Islet precursor cell (in vitro differentiated cells): Measurements from ENCODE around the gene CPN2.

Experiments
- DNase-seq: peaks from one replicate; pipeline ENCODE4 v3.0.0-alpha.2; 2018

Gene CPN2, protein sequence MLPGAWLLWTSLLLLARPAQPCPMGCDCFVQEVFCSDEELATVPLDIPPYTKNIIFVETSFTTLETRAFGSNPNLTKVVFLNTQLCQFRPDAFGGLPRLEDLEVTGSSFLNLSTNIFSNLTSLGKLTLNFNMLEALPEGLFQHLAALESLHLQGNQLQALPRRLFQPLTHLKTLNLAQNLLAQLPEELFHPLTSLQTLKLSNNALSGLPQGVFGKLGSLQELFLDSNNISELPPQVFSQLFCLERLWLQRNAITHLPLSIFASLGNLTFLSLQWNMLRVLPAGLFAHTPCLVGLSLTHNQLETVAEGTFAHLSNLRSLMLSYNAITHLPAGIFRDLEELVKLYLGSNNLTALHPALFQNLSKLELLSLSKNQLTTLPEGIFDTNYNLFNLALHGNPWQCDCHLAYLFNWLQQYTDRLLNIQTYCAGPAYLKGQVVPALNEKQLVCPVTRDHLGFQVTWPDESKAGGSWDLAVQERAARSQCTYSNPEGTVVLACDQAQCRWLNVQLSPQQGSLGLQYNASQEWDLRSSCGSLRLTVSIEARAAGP

DNA sequence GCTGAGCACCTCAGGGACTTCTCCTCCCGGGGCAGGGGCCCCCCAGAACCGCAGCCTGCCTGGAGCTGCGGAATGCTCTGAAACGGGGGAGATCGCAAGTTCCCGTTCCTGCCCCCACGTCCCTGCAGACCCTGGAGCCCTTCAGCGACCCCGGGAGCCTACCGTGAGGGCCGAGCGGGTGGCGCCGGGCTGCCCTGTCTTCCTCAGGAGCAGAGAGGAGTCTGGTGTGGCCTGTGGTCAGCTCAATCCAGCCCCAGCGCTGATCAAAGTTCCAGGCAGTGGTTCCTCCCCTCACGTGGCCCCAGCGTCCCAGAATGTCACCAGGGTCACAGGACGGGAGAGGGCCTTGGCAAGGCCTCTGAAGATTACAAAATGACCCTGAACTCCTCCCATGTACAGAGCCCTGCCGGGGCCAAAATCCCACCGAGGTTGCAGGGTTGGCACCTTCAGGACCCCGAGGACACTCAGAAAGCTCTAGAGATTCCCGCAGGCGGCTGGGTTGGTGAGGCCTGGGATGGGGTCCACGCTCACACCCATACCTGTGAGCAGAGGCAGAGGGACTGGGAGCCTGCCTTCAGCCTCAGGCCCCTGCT, at the start of gene CPN2:
TSS of gene CPN2 (minus strand) at position 249 of the 593 bp plus-strand sequence. CDS start 8,626 bp downstream, outside the sequence.
- DNase-seq = no peak

DNA sequence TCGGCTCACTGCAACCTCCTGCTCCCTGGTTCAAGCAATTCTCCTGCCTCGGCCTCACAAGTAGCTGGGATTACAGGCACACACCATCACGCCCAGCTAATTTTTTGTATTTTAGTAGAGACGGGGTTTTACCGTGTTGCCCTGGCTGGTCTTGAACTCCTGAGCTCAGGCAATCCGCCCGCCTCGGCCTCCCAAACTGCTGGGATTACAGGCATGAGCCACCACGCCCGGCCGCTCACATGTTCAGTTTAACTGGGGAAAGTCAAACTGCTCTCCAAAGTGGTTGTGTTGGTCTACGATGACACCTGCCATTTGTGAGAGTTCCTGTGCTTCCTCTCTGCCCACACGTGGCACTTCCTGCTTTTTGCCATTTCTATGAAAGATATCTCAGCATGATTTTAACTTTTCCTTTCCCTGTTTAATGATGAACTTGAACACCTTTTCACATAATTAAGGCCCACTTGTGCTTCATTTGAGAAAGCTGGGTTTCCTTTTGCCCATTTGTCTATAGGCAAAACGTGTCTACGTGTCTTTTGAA, 48.8 kb upstream of the CPN2 start:
- DNase-seq = no peak

DNA sequence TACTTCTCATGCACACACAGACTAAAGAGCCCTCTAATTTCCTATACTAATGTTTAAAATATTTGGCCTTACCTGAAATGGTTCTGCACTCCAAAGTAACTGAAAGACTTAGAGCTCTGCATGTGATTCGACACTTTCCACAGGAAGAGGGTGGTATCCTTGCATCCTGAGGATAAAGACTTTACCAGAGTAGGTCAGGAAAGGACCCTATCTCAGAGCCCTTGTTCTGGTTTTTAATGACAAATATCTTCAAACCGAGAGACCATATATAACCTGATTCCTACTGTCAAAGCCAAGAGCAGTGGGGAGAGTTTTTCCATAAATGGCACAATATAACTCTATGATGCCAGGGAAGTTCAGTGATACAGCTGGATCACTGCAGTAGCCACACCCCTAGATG, 48.0 kb upstream of the CPN2 start, which contains the start of gene GP5:
TSS of gene GP5 (minus strand) at position 101 of the 400 bp plus-strand sequence. CDS start 984 bp downstream, outside the sequence.
- DNase-seq = no peak

DNA sequence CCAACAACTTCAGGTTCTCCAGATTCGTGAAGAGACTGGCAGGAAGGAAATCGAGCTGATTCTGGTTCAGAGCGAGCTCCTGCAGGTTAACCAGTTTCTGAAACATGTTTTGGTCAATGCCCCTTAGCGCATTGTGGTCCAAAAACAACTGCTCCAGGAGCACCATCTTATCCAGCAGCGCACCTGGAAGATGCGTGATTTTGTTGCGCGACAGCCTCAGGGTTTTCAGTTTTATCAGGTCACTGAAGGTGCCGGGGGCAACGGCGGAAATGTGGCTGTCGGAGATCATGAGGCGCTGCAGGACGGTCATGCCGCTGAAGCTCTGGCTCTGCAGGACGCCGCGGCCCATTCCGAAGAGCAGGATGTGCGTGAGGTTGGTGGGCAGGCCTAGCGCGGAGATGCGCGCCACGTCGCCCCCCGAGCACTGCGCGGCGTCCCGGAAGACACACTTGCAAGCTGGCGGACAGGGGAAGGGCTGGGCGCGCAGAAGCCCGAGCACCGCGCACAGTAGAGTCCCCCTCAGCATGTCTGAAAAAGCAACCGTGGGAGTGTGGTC, 46.7 kb upstream of the CPN2 start:
- DNase-seq = peak; percentile 73

DNA sequence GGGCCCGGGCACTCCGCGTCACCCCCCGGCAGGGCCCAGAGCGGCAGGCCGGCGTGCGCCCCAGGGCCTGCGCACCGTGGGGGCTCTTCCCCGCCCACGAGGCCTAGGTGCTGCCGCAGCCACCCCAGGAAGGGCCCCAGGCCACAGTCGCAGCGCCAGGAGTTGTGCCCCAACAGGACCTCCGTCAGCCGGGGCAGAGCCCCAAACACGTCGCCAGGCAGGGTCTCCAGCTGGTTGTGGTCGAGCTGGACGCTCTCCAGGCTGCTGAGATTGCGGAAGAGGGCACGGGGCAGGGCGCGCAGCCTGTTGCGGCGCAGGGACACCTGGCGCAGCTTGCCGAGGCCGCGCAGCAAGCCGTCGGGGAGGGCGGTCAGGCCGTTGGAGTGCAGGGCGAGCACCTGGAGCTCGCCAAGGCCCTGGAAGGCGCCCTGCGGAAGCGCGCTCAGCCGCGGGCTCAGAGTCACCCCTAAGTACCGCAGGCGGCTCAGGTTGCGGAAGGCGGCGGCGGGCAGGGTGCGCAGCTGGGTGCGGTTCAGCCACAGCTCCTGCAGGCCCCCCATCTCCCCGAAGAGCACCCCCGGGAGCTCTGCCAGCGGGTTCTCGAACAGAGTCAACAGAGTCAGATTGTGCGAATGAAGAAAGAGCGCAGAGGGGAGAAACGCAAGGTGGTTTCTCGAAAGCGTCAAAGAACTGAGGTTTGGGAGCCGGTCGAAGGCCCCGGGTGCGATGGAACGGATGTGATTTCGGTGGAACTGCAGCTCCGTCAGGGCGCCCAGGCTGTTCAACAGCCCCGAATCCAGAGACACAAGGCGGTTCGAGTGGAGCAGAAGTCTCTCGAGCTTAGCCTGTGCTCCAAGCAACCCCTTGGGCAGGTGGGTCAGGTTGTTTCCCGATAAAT, 46.0 kb upstream of the CPN2 start:
- DNase-seq = no peak

DNA sequence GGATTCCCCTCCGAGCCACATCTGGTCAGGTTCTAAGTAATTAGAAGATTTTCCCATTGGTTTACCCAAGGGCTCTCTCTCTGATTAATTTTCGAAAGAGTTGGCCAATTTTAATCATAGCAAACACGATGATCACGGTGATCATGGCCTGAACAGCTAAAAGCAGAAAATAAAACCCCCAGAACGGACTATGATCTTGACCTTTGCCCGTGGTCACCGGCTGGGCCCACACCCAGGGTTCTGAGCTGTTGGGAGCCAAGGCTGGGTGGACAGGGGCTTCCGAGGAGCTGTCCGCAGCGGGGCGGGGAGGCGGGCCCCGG, 45.4 kb upstream of the CPN2 start:
- DNase-seq = no peak

DNA sequence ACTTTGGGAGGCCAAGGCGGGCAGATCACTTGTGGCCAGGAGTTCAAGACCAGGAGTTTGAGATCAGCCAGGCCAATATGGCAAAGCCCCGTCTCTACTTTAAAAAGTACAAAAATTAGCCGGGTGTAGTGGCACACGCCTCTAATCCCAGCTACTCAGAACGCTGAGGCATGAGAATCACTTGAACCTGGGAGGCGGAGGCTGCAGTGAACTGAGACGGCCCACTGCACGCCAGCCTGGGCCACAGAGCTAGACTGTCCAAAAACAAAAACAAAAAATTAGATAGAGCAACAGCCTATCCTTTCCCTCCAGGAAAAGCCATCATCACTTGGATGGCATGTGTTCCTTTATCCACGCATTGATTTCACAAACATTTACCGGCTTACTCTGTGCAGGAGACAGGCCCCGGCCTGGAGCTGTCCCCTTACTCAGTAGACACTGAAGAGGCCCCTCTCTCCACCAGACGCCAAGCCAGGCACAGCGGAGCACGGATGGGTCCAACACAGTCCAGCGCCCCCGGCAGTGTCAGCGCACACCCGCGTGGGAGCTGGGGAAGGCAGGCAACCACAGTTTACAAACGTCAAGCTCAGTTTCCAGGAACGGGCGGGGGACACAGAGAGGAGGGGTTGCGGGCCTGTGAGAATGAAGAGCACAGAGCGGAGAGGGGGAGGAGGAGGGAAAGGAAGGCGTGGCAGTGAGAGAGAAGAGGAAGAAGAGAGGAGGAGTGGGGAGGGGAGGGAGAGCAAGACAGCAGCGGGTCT, 44.8 kb upstream of the CPN2 start:
- peak; percentile 78 for DNase-seq

DNA sequence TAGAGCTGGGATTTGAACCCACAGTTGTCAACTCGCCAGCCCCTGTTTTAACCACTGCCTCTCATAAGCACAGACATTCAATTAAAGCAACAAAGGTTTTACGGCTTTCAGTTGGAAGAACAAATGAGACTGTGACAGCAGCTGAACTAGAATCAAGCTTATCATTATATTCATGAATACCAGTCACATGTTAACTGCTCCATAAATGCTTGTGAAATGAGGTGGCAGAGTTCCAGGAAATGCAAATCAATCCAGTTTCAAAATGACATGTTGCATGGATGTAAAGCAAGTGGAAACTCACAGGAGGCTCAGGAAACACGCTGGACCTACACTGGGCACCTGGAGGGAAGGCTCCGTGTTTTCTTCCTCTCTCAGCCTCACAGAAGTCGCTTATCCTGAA, 44.1 kb upstream of the CPN2 start:
- no peak for DNase-seq

DNA sequence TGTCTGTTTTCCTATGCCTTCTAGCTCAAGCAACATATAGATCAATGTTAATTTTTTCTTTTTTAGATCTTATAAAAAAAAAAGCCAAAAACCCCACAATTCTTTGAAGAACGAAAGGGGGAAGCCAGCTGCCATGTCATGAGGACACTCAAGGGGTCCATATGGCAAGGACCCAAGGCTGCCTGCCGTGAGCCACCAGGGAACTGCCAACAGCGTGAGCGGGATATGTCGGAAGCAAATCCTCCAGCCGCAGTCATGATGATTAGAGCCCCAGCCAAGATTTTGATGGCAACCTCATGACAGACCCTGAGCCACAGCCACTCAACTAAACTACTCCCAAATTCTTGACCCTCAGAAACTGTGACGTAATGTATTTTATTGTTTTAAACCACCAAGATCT, 41.4 kb upstream of the CPN2 start:
- DNase-seq = no peak

DNA sequence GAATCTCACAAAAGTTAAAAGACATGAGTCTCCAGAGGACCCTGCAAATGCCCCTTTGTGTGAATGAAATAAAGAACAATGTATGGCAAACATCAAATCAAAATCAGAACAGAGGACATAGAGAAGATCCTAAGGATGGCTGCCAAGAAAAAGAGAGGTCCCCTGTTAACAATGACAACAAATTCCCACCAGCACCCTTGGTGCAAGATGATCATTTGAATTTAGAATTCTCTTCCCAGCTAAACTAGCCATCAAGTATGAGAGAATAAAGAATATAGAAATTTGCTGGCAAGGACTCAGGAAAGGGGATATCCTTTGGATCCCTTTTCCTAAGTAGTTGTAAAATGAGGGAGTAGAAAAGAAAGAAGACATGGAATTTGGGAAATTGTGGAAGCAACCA, 39.7 kb upstream of the CPN2 start:
- no peak for DNase-seq

DNA sequence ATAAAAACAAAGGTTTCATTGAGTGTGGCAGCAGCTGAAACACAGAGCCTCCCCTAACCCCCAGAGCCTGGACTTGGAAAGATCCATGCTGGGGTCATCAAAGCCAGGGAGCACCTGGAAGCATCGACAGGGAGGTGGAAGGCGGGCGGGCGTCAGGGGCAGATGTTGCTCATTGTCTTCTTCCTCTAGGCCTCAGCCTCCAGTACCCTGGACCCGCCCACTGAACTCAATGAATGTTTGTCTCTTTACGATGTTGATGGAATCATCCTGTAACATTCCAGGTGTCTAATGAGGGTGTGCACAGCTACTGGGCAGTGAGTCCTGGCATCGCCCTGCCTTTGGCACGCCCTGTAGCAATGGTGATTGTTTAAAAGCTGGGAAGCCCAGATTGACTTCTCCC, 38.1 kb upstream of the CPN2 start:
- DNase-seq = no peak

DNA sequence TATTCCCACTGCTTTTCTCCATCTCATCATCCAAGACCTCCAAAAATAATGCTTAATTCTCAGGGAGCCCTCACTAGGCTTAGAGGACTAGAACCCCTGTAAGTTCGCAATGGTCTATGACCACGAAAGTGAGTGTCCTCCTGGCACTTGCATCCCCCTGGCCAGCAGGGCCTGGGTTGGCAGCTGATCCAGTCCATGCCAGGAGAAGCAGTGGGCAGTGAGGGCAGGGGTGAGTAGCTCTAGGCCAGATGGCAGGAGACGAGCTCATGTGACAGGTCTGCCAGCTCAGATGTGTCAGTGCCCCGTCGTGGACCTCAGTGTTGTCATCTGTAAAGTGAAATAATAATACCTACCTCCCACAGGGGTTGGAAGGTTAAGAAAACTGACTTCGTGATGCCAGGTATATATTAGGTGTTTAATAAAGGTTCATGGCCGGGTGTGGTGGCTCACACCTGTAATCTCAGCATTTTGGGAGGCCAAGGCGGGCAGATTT, 36.8 kb upstream of the CPN2 start:
- DNase-seq = no peak

DNA sequence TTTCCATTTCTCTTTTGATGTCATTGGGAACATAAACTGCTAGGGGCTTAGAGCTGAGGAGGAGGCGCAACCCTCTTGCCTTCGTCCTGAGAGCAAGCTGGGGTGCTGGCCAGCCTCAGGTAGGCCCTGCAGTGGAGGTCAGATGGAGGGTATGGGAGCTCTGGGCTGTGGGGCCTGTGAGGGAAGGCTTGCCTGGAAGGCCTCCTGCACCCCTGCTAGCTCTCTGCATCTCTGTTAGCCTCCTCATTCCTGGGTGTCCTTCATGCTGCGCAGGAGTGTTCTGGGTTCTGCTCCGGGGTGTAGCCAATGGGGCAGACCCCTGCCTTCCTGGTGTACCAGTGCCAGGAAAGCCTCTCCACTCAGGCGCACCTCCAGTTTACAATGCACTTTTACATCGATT, 36.1 kb upstream of the CPN2 start:
- DNase-seq = no peak

DNA sequence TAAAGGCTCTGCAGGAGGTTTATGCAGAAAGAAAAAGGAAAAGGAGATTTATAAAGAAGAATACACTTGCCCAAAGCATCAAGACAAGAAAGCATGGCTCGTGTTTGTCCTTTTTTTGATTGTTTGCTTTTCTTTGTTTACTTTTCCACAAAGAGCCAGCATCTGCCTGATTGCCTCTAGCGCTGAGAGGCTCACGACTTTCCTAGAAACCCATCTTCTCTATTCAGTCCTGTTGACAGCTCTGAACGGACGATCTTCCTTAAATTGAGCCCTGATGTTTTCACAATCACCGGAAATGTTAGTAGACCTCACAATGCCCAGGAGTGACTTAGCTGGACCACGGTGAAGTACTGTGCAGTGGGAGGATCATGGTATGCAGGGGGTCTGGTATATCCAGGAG, 35.5 kb upstream of the CPN2 start:
- DNase-seq = no peak

DNA sequence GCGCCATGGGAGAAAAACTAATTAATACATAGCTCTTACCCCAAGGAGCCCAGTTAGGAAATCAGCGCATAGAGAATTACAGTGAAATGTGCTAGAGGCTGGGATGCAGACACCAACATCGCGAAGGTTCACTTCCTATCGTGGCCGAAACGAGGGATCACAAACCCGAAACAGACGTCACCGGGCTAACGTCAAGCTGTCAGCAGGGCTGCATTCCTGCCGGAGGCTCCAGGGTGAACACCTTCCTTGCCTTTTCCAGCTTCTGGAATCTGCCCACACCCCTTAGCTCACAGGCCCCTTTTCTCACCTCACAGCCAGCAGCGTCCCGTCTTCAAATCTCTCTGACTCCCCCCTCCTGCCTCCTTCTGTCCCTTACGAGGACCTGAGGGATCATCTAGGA, 34.9 kb upstream of the CPN2 start:
- peak; percentile 51 for DNase-seq

DNA sequence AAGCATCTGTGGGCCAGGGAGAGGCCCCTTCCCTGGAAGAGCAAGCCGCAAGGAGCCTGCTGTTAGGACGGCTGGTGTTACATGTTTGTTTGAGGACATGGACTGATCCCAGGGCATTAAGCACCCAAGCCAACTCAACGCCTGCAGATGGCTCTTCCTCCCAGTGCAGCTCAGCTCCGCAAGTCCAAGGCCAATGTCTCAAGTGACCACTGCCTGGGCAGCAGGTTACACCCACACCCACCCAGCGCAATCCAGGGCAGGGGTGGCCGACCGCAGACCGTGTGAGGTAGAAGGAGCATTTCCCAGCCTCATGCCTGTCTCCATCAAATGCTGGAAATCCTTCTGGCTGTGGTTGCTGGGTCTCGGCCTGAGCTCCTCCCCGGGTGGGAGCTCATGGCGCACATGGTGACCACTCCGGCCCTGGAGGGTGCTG, 33.5 kb upstream of the CPN2 start:
- no peak for DNase-seq

DNA sequence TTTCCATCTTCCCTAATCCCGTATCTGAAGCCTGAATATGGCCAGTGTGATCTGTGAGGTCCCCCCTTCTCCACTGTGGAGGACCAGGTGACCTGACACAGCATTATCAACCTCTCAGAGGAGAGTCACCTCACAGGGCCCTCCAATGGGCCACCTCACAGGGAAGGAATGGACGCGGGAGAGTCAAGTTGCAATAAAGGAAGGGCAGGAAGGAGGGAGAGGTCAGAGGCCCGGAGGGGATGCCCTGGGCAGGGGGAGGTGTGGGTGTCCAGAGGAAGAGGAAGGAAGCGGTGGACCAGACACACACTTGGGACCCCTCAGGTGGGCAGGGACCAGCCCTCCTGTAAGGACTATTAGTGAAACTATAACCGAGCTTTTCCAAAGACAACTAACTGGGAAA, 33.0 kb upstream of the CPN2 start:
- no peak for DNase-seq

DNA sequence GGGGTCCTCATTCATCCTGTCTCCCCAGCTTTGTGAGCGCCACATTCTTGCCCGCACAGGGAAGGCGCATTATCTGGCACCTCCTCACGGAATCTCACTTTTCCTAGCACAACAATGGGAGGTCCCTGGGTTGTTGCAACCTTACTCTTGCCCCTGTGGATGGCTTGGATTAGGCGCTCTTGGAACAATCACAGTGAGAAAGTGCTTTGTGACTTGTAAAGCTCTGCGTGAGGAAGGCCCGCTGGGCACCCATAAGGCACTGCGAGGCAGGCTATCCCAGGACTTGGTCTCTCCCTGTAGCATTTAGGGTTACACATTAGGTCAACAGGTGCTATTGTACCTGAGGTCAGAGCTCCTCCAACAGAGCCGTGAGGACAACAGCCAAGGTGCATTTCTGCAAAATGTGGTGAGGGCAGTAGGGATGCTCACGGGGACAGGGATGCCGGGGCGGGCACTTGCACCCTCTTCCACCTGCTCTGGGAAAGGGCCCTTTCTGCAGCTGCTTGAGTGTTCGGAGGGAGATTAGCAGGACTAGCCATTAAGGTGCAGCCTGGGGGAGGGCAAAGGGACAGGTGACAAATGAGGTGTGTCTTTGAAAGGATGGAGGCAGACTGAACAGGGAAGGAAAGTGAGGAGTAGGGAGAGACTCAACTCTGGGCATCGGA, 32.3 kb upstream of the CPN2 start:
- no peak for DNase-seq

DNA sequence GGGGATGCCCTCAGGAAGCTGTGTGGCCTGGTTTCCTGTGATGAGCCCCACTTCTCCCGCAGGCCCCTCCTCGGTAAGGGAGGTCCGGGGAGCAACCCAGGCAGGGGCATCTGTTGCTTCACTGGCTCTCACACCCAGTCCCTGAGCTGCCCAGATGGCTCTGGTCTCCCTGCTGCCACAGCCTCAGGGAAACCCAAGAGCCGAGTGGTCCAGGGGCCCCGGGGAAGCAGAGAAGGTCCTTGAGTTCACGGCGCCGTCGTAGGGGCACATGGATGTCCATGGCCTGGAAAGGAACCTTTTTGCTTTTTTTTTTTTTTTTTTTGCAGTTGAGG, 31.7 kb upstream of the CPN2 start:
- no peak for DNase-seq

DNA sequence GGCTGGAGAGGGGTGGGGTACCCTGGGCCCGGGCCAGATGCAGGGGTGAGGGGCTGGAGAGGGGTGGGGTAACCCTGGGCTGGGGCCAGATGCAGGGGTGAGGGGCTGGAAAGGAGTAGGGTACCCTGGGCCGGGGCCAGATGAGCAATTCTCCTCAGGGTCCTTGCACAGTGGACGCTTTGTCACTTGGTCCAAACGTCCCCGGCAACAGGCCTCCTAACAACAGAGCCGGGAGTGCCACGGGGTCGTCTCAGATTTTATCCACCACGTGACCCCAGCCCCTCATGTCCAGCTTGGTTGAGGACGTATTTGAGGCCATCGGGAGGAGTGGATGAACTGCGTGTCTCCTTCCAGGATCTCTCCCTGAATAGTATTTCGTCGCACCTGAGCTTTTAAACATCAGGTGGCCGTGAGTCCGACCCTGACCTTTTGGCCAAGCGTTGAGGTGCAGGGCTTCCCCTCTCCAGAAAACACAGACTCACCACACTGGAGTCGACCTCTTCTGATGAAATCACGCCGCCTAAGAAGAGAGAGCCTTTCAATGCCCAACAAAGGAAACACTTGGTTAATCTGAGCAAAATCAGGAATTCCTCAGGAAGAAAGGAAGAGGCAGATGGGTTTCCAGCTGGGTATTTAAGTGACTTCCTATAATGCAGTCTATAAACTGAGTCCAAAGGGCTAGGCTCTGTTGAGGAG, 31.2 kb upstream of the CPN2 start:
- DNase-seq = no peak

DNA sequence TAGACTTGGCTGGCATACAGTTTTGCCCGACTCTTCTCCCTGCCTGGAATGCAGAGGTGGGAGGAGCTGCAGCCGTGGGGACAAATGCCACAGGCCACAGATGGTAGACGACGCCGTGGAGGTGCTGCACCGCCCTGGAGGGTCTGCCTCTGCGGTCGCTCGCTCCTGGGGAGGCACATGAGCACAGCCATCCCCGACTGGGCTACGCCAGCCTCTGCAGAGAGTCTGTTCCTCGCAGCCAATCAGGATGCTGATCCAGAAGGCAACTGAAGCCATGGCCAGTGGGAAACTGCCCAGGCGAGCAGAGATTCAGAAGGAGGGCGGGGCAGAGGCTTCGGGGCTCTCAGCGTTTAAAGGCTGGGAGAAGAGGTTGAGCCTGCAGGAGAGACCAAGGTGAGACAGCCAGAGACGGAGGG, 30.3 kb upstream of the CPN2 start:
- DNase-seq = peak; percentile 53
